GM18507 (cell line): ENCODE data around the gene DSCAML1.
"Not testable (repeated sequence)": the region's sequence is repeated elsewhere in the genome, so short reads cannot be mapped to it uniquely, and the experiment has no call there.

ENCODE experiments used
- DNase-seq: peaks from one replicate; pipeline ENCODE4 v3.0.0; 2011; ENCODE audit warnings: low read depth; ENCODE audit not compliant: insufficient read length; ENCODE audit errors: extremely low spot score
- FAIRE-seq: peaks from 2 replicates; lab custom pipeline; 2011; peaks lifted over from hg19 to GRCh38; lab: Jason Lieb, UNC

Gene DSCAML1

DNA sequence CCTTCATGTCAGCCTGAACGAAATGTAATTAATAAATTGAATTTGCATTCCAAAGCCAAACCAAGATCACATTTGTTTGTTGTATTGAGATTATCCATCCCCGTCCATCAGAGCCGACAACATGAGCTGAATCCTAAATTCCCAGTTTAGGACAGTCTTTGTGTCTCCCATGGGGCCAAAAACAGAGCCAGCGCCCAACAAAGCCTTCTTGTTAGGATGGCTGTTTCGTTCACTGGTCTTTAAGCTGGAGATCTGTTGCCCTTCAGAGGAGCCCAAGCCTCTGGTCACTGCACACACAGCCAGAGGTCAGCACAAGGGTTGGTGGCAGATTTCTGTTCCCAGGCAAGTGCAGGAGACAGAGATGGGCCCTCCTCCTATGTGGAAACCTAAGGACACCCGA lies 25.8 kb downstream of the DSCAML1 start:
- DNase-seq = no peak
- FAIRE-seq = no peak

DNA sequence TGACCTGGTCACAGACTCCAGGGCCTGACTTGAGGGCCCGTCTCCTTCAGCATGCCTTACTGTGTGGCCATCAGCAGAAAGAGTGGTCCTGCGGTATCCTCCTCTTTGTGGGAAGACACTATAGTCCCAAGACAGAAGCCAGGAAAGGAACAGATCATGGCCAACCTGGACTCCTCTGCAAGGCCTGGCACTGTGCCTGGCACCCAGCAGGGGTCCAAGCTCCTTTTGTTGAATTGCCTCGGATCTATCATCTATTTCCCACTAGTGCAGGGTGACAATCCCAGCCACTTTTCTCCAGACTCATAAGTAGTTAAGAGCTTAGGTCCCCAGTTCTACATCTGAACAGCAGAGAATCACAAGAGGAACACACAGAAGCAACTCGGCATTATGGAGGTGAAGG lies 27.0 kb downstream of the DSCAML1 start:
- FAIRE-seq (no peak), DNase-seq (no peak)

DNA sequence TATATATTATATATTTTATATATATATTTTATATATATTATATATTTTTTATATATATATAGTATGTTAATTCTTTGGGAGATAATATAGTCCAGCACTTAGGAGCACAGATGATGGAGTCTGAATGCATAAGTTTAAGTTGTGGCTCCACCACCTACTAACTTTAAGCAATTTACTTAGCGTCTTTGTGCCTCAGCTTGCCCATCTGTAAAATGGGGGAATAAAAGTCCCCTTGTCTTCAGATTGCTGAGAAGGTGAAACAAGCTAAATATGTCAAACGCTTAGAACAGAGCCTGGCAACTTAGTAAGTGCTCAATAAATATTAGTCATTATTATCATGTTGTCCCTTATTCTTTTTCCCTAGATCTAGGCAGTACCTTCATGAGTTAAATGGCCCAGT lies 27.5 kb downstream of the DSCAML1 start:
- FAIRE-seq (no peak), DNase-seq (no peak)

DNA sequence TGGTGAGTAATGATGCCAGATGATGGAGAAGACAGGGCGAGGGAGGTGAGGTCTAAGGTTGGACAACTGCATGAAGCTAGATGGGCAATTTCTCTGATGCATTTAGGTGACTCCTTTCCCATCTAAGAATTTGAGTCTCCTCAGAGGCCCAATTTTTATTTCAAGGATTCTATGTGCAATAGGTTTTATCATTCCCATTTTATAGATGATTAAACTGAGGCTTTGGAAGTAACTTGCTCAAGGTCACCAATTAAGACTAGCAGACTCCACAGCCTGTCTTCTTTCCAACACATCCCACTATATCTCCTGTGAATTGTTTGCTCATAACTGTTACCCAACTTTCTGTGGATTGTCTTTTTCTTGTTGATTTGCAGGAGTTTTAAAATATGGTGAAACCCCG lies 28.5 kb downstream of the DSCAML1 start:
- no peak for DNase-seq
- FAIRE-seq = no peak

DNA sequence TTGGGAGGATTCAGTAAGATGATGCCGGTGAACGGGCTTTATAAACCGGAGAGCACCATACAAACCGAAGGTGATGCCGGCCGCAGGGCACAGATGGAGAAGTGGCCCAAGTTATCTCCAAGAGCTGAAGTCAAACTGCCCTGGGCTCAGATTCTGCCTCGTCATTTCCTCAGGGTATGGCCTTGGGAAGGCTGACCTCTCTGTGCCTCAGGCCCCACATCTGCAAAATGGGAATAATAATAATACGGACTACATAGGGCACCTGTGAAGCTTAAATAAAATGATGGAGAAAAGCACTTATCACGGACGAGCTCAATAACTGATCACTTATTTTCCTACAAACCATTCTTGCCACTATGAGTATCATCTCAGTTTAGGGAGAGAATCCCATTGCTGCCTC lies 29.9 kb downstream of the DSCAML1 start:
- DNase-seq (no peak), FAIRE-seq (no peak)

DNA sequence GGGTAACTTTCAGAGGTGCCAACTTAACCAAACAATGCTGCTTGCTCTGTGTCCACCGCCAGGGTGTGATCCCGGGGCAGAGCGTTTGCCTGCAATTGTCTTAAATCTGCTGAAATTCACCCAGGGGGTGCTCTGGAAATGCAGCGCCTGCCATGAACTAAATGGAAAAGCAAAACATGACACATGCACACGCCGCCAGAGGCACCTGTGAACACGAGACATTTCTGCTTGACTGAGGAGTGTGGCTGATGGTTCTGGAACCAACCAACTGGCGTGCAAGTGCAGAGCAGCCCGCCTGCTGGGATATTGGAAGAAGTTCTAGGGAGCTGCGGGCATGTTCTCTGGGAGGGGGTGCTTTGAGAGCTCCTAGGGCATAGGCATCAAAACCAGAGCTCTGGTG lies 30.4 kb downstream of the DSCAML1 start:
- DNase-seq (no peak), FAIRE-seq (no peak)

- FAIRE-seq (no peak), DNase-seq (no peak)
These were observed 31.0 kb downstream of the DSCAML1 start for GRCh38 chr11:117766026-117766425.

- DNase-seq (no peak), FAIRE-seq (no peak)
These were observed 31.9 kb downstream of the DSCAML1 start for GRCh38 chr11:117765068-117765467.

- FAIRE-seq, DNase-seq: not testable (repeated sequence)
These were observed 33.6 kb downstream of the DSCAML1 start for GRCh38 chr11:117763465-117763864.

- FAIRE-seq (no peak), DNase-seq (no peak)
These were observed 35.0 kb downstream of the DSCAML1 start for GRCh38 chr11:117761993-117762392.

DNA sequence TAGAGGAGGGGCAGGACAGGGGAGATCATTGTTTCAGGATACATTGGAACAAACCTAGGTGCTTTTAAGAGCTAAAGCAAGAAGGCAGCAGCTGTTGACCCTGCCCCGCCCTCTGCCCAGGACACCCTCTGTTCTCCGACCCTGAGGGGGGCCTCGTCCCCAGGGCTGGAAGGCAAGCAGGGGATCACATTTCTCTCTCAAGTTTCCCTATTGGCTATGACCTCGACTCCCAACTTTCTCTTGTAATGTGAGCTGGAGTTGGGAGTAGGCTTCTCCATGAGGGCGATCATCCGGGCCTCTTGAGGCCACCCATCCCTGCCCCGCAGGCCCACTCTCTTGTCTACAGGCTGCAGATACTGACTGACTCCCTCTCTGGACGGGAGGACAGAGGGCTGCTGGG lies 37.7 kb downstream of the DSCAML1 start:
- DNase-seq (no peak), FAIRE-seq (no peak)

GRCh38 chr11:117754030-117754429 lies 43.0 kb downstream of the DSCAML1 start:
- DNase-seq (no peak), FAIRE-seq (no peak)

GRCh38 chr11:117752721-117753237 lies 44.2 kb downstream of the DSCAML1 start:
- no peak for FAIRE-seq
- no peak for DNase-seq

DNA sequence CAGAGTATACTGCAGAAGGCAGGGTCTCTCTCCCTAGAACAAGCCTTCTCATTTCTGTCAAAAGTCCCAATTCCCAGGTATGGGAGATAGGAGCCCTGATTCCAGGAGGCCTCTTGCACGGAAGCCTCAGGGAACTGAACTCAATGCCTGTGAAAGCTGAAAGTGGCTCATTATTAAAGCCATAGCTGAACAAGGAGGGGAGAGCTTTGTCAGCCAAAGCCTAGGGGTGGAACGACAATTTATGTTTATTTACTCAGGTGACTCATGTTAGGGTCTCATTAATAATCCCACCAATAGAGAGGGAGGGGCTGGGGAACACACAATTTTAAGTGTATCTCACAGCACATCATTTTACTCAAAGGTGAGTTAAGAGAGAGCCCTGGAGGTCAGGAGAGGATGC lies 44.9 kb downstream of the DSCAML1 start:
- FAIRE-seq = no peak
- DNase-seq = no peak

GRCh38 chr11:117750916-117751662 lies 45.9 kb downstream of the DSCAML1 start:
- no peak for DNase-seq
- no peak for FAIRE-seq

GRCh38 chr11:117750357-117750756 lies 46.7 kb downstream of the DSCAML1 start:
- DNase-seq (no peak), FAIRE-seq (no peak)

DNA sequence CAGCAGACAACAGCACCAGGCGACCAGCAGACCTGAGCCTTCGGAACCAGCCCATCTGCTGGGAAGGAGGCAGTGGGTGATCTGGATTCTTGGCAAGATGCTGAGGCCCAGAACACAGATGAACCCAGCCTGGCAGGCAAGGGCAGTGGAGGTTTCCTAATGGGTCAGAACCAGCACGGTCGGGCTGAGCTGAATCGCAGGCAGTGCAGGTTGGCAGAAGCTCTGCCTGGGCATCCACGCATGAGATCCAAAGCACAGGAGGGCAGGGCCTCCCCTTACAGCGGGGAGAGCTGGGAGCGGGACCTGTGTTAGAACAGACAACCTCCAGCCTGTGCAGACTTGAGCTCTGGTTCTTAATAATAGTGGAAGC lies 47.5 kb downstream of the DSCAML1 start:
- DNase-seq = no peak
- no peak for FAIRE-seq

- no peak for FAIRE-seq
These were observed 48.1 kb downstream of the DSCAML1 start for GRCh38 chr11:117748771-117749540.

GRCh38 chr11:117747892-117748291 lies 49.1 kb downstream of the DSCAML1 start:
- no peak for DNase-seq
- FAIRE-seq = no peak

More at GRCh38 chr11:117748771-117749540, 48.1 kb downstream of the DSCAML1 start:
- no peak for DNase-seq

DNA sequence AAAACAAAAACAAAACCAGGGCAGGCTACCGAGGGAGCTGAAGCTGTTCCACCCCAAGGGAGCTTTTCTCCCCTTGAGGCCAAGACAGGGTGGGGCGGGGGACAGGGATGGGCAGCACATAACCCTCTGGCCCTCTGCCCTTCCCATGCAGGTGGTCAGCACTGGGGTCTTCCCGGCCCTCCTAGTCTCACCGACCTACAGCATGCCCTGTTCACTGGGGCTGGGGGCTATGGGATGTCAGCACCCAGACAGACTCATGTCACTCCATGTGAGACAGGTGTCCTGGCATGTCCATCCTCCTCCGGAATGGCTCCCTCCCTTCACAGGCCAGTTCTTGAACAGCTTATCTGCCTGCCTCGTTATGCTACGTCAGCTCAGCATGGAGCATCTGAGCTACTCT lies 51.7 kb downstream of the DSCAML1 start:
- FAIRE-seq (no peak), DNase-seq (no peak)
